ENCODE measurements around the gene RAB11FIP4.
A peak's percentile ranks its signal among the peaks of the same experiment; 100 is the strongest.

RAB11FIP4 gene

GRCh38 chr17:31493656-31494155, 102.2 kb downstream of the RAB11FIP4 start:
- DNase-seq (ENCODE audit: low spot score) = no peak
- no peaks in the 10 kb centered on the region for H3K27me3 ChIP-seq (ENCODE audit: insufficient read depth, poor library complexity, severe bottlenecking)

DNA sequence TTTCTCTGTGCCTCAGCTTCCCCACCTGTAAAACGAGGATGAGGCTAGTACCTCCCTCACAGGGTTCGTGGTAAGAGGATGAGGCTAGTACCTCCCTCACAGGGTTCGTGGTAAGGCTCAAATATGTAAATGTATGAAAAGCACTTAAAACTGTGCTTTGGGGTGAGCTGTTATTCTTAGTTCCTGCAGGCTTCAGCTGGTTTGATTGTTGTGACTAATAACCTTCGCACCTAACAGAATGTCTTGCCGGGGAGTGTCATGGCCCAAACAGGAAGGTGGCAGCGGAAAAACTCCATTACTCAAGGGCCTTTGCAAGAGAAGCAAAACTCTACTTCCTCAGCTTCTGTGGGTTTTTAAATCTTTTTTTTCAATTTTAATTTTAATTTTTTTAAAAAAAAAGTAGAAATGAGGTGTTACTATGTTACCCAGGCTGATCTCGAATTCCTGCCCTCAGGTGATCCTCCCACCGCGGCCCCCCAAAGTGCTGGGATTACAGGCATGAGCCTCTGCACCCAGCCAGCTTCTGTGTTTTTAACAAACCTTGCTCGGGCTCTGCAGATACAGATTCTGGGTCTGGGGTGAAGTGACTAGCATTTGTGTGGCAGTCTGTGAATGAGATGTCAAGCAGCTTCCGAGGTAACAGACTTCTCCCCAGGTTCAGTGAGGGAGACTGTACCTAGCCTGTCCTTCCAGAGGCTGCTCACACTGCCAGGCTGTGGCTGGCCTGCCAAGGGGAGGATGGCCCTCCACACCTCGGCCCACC, 103.0 kb downstream of the RAB11FIP4 start:
- Histone ChIP-seq H3K4me3 (ENCODE audit: severe bottlenecking) (no peak overlapping the region), H3K4me1 (ENCODE audit: insufficient read depth, poor library complexity, severe bottlenecking) (peaks cover 24% of the 10 kb centered on the region), H3K9me3 (ENCODE audit: severe bottlenecking) (no peaks in the 10 kb centered on the region), H3K27me3 (ENCODE audit: insufficient read depth, poor library complexity, severe bottlenecking) (no peaks in the 10 kb centered on the region), H3K27ac (ENCODE audit: poor library complexity, severe bottlenecking) (peak overlapping the region; percentile 30), H3K36me3 (ENCODE audit: low read depth) (no peaks in the 10 kb centered on the region)
- ATAC-seq (ENCODE audit: low read depth) = peak; percentile 58
- no peak for DNase-seq (ENCODE audit: low spot score)
- no peak for TF ChIP-seq CTCF (IDR thresholded peaks at IDR 0.05; ENCODE audit: poor library complexity, severe bottlenecking)

More at GRCh38 chr17:31493656-31494155, 102.2 kb downstream of the RAB11FIP4 start:
- TF ChIP-seq CTCF (IDR thresholded peaks at IDR 0.05; ENCODE audit: poor library complexity, severe bottlenecking) = no peak
- H3K27ac ChIP-seq (ENCODE audit: poor library complexity, severe bottlenecking) = peak overlapping the region; percentile 30
- no peaks in the 10 kb centered on the region for H3K9me3 ChIP-seq (ENCODE audit: severe bottlenecking)
- H3K4me3 ChIP-seq (ENCODE audit: severe bottlenecking) = no peak overlapping the region
- no peaks in the 10 kb centered on the region for H3K36me3 ChIP-seq (ENCODE audit: low read depth)
- ATAC-seq (ENCODE audit: low read depth) = no peak
- peaks cover 25% of the 10 kb centered on the region for H3K4me1 ChIP-seq (ENCODE audit: insufficient read depth, poor library complexity, severe bottlenecking)

DNA sequence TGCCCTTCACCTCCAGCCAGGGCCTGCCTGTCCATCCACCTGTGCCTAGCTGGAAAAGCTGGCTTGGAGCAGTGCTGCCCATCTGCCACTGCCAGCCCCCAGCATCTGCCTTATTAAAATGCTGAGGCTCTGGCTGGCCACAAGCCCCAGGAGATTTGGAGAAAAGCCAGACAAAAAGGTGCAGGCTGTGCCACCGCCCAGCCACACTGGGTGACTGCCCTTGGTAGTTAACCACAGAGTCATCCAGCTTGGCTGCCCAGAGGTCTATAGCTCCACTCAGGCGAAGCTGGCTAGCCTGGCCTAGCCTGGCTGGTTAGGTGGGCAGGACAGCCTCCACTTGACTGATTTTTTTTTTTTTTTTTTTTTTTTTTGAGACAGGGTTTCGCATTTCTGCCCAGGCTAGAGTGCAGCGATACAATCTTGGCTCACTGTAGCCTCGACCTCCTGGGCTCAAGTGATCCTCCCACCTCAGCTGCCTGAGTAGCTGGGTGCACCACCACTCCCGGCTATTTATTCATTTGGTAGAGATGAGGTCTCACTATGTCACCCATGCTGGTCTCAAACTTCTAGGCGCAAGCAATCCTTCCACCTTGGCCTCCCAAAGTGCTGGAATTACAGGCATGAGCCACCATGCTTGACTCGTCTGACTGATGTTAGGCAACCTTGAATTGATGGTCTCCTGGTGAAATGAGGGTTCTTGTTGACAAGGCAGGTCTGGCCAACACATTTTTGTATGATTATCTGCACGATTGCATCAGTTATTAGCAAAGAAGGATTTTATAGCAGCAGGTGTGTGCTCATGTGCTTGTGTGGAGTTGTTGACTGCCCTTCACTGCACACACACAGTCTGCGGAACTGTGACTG, 103.8 kb downstream of the RAB11FIP4 start:
- no peak for DNase-seq (ENCODE audit: low spot score)
- Histone ChIP-seq H3K27me3 (ENCODE audit: insufficient read depth, poor library complexity, severe bottlenecking) (no peaks in the 10 kb centered on the region), H3K9me3 (ENCODE audit: severe bottlenecking) (no peaks in the 10 kb centered on the region), H3K27ac (ENCODE audit: poor library complexity, severe bottlenecking) (peak overlapping the region; percentile 30), H3K36me3 (ENCODE audit: low read depth) (no peaks in the 10 kb centered on the region), H3K4me3 (ENCODE audit: severe bottlenecking) (no peak overlapping the region), H3K4me1 (ENCODE audit: insufficient read depth, poor library complexity, severe bottlenecking) (peaks cover 25% of the 10 kb centered on the region)
- TF ChIP-seq CTCF (IDR thresholded peaks at IDR 0.05; ENCODE audit: poor library complexity, severe bottlenecking) = no peak
- no peak for ATAC-seq (ENCODE audit: low read depth)

GRCh38 chr17:31496097-31496496, 104.6 kb downstream of the RAB11FIP4 start:
- Histone ChIP-seq H3K27me3 (ENCODE audit: insufficient read depth, poor library complexity, severe bottlenecking) (no peaks in the 10 kb centered on the region), H3K27ac (ENCODE audit: poor library complexity, severe bottlenecking) (no peak overlapping the region), H3K4me1 (ENCODE audit: insufficient read depth, poor library complexity, severe bottlenecking) (peaks cover 27% of the 10 kb centered on the region), H3K4me3 (ENCODE audit: severe bottlenecking) (no peak overlapping the region), H3K36me3 (ENCODE audit: low read depth) (no peaks in the 10 kb centered on the region), H3K9me3 (ENCODE audit: severe bottlenecking) (no peaks in the 10 kb centered on the region)
- no peak for TF ChIP-seq CTCF (IDR thresholded peaks at IDR 0.05; ENCODE audit: poor library complexity, severe bottlenecking)
- DNase-seq (ENCODE audit: low spot score) (no peak), ATAC-seq (ENCODE audit: low read depth) (no peak)
